Lower lobe of right lung (tissue), 2 donors: Measurements from ENCODE around the gene SP3. TPM values are rescaled to one million over a fixed set of nuclear protein-coding genes. Genes with fewer than 3 reads are reported as not detected.

Experiments used
- ATAC-seq, 2 donors: fragments of 200-7000 bp; cut with Tn5 transposase; one replicate each; pipeline ENCODE4 v1.9.1; 2020 to 2022; ENCODE audit warnings: mild to moderate bottlenecking in 2 of 2, moderate library complexity in 2 of 2
- DNase-seq: peaks from one replicate; pipeline ENCODE4 v3.0.0-alpha.2; 2020
- H3K27ac ChIP-seq: fragments of 200-600 bp; one replicate; pipeline ENCODE4 v1.8.0; 2022
- H3K27me3 ChIP-seq: fragments of 200-600 bp; one replicate; pipeline ENCODE4 v1.8.0; 2022; ENCODE audit warnings: low read depth
- H3K36me3 ChIP-seq: fragments of 200-600 bp; one replicate; pipeline ENCODE4 v1.8.0; 2022; ENCODE audit warnings: mild to moderate bottlenecking
- H3K4me1 ChIP-seq: fragments of 200-600 bp; one replicate; pipeline ENCODE4 v1.8.0; 2022
- H3K4me3 ChIP-seq: fragments of 200-600 bp; one replicate; pipeline ENCODE4 v1.8.0; 2022; ENCODE audit warnings: mild to moderate bottlenecking
- H3K9me3 ChIP-seq: fragments of 200-600 bp; one replicate; pipeline ENCODE4 v1.8.0; 2022
- CTCF ChIP-seq: fragments of 200-600 bp; IDR thresholded peaks from one replicate; pipeline ENCODE4 v1.8.0; 2022; ENCODE audit warnings: antibody characterized with exemption, mild to moderate bottlenecking
- intact Hi-C: fragments of 100-400 bp; cut with DNase I; formaldehyde crosslinking; loops from one replicate; pipeline ENCODE4 v1.11.0; 2022
- total RNA-seq: library from RNA; stranded (reverse); fragmentation: NEBNext Ultra II Directional; extraction: Animal tissue kit (Norgen Biotek cat#: 25700); gene quantifications from one replicate; pipeline ENCODE4 v1.2.1, GENCODE V29; 2021
- donor health status: DM: no; HTN: yes; CAD: no; lungs with severe emphysema.

The SP3 gene
- total RNA-seq, 1 donor from 2014 or later = 77.0 TPM

GRCh38 chr2:173993459-173993858 is 28.3 kb upstream of the SP3 start:
- H3K4me3 ChIP-seq = no peak overlapping the region
- peaks cover 44% of the 10 kb centered on the region for H3K4me1 ChIP-seq
- no peaks in the 10 kb centered on the region for H3K27me3 ChIP-seq
- DNase-seq (no peak), ATAC-seq (no peak)
- H3K9me3 ChIP-seq = no peaks in the 10 kb centered on the region
- TF ChIP-seq CTCF = no peak
- intact Hi-C loops = no loop called here
- no peak overlapping the region for H3K27ac ChIP-seq
- H3K36me3 ChIP-seq = no peaks in the 10 kb centered on the region

- no peak for TF ChIP-seq CTCF
- intact Hi-C loops = no loop called here
- ATAC-seq (peak in 1 of 2 donors; percentile 21), DNase-seq (no peak)
- Histone ChIP-seq H3K9me3 (no peaks in the 10 kb centered on the region), H3K36me3 (no peaks in the 10 kb centered on the region), H3K4me1 (peaks cover 33% of the 10 kb centered on the region), H3K27me3 (no peaks in the 10 kb centered on the region), H3K27ac (peak overlapping the region; percentile 13), H3K4me3 (no peak overlapping the region)
Observed at GRCh38 chr2:173991856-173992588, 26.8 kb upstream of the SP3 start.

- TF ChIP-seq CTCF = no peak
- Histone ChIP-seq H3K9me3 (no peaks in the 10 kb centered on the region), H3K27me3 (no peaks in the 10 kb centered on the region), H3K27ac (peak overlapping the region; percentile 41), H3K4me1 (peaks cover 32% of the 10 kb centered on the region), H3K4me3 (no peak overlapping the region), H3K36me3 (no peaks in the 10 kb centered on the region)
- DNase-seq = no peak
- ATAC-seq = peak; percentile 67 to 71
- intact Hi-C loops = no loop called here
Observed at GRCh38 chr2:173990970-173991819, 26.0 kb upstream of the SP3 start.

- ATAC-seq (peak in 1 of 2 donors; percentile 26), DNase-seq (no peak)
- TF ChIP-seq CTCF = no peak
- peak overlapping the region; percentile 41 for H3K27ac ChIP-seq
- no peaks in the 10 kb centered on the region for H3K9me3 ChIP-seq
- H3K4me1 ChIP-seq = peaks cover 39% of the 10 kb centered on the region
- H3K36me3 ChIP-seq = no peaks in the 10 kb centered on the region
- no peaks in the 10 kb centered on the region for H3K27me3 ChIP-seq
- no peak overlapping the region for H3K4me3 ChIP-seq
- intact Hi-C loops = no loop called here
Observed at GRCh38 chr2:173990245-173990644, 25.1 kb upstream of the SP3 start.

- TF ChIP-seq CTCF = no peak
- H3K4me3 ChIP-seq = no peak overlapping the region
- no peak overlapping the region for H3K27ac ChIP-seq
- no peaks in the 10 kb centered on the region for H3K27me3 ChIP-seq
- no peaks in the 10 kb centered on the region for H3K36me3 ChIP-seq
- no peak for ATAC-seq
- DNase-seq = no peak
- no peaks in the 10 kb centered on the region for H3K9me3 ChIP-seq
- H3K4me1 ChIP-seq = peaks cover 42% of the 10 kb centered on the region
- intact Hi-C loops = no loop called here
Observed at GRCh38 chr2:173989884-173990215, 24.7 kb upstream of the SP3 start.
